HG03520 (cell line): Measurements from ENCODE around the gene ZNF79.

Source experiments
- ATAC-seq: cut with Tn5 transposase; IDR thresholded peaks from one replicate; pipeline ENCODE4 v1.9.1; 2021; ENCODE audit warnings: mild to moderate bottlenecking, moderate library complexity; ENCODE audit not compliant: unreplicated experiment

Gene ZNF79

DNA sequence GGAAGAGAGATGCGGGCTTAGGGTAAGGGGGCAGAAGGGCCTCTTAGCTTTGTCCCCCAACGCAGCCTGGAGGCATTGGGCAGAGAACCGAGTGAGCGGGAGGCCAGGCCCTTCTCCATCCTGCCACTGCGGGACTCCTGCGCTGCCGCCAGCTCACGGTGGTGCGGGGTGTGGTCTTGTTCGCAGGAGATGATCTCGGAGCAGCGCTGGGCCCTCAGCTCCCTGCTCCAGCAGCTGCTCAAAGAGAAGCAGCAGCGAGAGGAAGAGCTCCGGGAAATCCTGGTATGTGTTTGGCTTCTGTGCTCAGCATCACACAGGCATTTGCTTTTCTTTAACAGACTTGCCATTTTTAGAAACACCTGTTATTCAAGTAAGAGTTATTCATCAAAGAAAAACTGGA is 68.4 kb downstream of the ZNF79 start:
- no peak for ATAC-seq

GRCh38 chr9:127493592-127494303 is 69.6 kb downstream of the ZNF79 start:
- no peak for ATAC-seq

DNA sequence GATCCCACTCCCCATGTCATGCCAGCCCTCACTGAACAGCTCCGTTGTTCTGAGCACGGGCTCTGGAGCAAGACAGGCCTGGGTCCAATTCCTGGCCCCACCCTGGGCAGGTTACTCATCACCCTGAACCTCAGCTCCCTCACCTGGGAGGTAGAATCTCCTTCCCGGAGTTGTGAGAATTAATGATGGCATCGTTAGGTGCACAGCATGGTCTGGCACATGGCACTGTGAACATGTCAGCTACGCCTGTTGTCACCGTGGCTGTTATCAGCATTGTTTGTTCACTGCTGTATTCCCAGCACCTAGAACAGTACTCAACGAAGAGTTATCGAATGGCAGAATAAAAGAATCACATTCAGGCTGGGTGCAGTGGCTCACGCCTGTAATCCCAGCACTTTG is 70.1 kb downstream of the ZNF79 start:
- ATAC-seq, result no peak
